Endometrium (tissue), 2 donors: ENCODE measurements around the gene BRICD5.

Source experiments
- FAIRE-seq: peaks from 2 replicates; lab custom pipeline; 2012; peaks lifted over from hg19 to GRCh38; lab: Jason Lieb, UNC
- donor health status: control.
- donor health status: control.

BRICD5 gene

GRCh38 chr16:2199095-2199494, 11.6 kb downstream of the BRICD5 start:
- no peak for FAIRE-seq

DNA sequence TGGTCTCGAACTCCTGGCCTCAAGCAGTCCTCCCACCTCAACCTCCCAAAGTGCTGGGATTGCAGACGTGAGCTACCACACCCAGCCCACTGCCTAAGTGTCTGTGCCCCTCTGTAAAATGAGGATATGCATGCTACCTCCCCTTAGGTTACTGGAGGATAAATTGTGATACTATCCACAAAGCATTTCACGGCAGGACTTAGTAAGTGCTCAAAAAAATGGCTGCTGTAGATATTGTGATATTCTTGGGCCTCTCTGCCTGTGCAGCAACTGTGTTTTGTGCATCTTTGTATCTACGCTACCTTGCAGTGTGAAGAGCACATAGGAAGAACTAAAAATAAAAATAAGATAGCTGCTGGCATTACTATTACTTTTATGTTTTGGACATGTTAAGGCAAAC, 12.4 kb downstream of the BRICD5 start:
- no peak for FAIRE-seq

GRCh38 chr16:2197765-2198164, 12.9 kb downstream of the BRICD5 start:
- FAIRE-seq, result no peak

DNA sequence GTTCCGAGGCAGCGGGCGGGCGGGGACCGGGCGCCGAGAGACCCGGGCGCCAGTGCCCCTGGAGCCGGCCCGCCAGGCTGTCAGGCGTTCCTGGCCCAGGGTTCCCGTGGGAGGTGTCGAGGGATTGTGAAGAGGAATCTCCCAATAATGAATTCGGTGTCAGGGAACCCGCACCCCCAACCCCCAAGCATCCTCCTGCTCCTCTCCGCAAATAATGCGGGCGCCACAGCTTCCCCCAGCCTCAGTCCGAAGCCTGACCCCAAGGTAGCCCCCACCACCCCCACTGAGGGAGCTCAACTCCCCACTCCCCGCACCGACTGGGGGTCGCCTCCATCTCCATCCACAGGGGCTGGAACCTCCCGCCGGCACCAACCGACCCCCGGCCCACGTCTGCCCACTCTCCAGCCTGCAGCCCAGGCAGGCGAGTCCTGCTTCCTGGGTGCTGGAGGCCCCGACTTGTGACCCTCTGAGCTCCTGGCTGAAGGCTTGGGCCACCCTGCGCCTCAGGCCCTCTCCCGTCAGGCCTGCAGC, 13.6 kb downstream of the BRICD5 start:
- FAIRE-seq, result no peak

- FAIRE-seq, result no peak
Measured at GRCh38 chr16:2196162-2196980, 14.3 kb downstream of the BRICD5 start, which contains the start of gene CASKIN1. Gene CASKIN1 (minus strand): TSS chr16:2196605. CDS start chr16:2196432, 173 bp downstream.

DNA sequence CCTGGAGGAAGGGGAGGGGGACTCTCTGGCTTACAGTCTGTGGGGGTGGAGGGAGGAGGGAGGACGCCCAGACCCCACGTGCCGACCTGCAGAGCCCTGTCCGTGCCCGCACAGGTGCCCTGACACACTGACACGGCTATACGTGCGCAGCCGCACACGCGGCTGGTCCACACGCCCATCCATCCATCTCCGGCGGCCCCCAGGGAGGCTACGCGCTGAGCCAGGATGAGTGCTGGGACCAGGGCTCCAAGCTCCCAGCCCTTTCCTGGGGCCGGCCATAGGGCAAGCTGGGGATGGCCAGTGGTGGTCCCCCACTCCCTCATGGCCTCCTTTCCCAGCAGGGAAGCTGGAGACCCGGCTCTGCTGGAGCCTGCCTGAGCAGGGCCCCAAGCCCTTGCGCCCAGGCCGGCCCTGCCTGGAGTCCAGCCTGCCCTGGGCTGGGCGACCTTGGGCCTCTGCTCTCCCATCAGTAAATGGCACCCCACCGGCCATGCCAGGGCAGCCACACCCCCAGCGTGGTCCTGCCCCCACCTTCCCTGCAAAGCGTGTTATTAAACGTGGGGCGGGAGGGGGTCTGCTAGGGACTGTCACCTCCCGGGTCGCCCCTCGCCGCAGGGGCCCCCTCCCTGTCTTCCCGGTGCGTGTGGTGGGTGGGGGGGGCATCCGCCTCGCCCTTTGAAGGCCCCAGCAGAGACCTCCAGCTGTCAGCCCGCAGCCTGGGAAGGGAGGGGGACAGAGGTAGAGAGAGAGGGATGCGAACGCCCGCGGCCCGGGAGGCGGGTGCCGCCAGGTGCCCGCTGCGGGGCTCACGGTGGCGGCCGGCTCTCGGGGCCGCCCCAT, 15.1 kb downstream of the BRICD5 start:
- FAIRE-seq, result no peak

DNA sequence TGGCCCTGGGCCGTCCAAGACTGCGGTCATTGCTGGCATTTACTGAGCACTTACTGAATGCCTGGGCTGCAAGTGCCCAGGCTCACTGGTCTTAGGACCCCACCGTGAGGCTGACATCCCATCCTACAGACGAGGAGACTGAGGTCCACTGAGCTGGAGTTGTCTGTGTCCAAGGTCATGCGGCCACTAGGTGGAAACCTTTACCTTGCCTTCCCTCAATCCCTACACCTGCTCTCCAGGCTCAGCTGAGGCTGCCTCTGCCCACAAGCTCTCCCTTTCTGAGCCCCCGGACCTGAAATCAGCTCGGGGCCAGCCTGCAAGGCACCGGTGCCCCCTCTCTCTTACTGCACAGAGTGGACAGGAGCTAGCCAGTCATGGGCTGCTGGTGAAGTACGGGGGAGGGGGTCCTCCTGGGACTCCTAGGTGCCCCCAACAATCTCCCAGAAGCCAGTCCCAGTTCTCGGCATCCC, 15.8 kb downstream of the BRICD5 start:
- no peak for FAIRE-seq

DNA sequence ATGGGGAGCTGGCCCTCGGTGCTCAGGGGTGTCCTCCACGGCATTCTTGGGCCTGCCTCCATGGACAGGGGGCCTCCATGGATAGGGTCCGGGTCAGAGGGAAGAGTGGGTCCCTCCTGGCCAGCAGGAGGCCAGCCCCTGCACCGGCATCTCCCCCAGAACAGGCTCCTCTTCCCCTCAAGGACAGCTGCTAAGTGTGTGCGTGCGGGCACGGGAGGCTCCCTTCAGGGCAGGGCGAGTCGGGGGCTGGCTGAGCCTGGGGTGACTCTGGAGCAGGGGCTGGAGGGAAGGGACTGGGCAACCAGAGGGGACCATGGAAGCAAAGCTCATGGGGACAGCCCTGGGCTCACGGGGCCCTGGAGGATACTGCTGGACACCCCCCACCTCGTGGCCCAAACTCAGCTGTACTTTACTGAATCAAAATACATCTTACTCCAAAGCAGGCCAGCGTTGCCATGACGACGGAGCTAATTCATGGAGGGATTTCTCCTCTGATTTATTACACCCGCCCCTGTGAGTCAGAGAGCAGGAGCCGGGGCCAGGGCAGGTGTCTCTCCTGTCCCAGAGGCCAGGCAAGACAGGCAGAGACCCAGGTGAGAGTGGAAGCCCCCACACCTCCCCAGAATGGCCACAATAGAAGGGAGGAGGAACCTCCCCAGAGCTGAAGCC, 16.4 kb downstream of the BRICD5 start:
- no peak for FAIRE-seq

GRCh38 chr16:2191446-2191706, 19.3 kb downstream of the BRICD5 start:
- FAIRE-seq, result no peak

GRCh38 chr16:2190659-2191445, 19.8 kb downstream of the BRICD5 start:
- no peak for FAIRE-seq

- FAIRE-seq, result no peak
Measured at GRCh38 chr16:2190002-2190658, 20.5 kb downstream of the BRICD5 start.

- FAIRE-seq, result no peak
Measured at GRCh38 chr16:2189252-2189893, 21.3 kb downstream of the BRICD5 start.

- no peak for FAIRE-seq
Measured at GRCh38 chr16:2188395-2188794, 22.3 kb downstream of the BRICD5 start.

DNA sequence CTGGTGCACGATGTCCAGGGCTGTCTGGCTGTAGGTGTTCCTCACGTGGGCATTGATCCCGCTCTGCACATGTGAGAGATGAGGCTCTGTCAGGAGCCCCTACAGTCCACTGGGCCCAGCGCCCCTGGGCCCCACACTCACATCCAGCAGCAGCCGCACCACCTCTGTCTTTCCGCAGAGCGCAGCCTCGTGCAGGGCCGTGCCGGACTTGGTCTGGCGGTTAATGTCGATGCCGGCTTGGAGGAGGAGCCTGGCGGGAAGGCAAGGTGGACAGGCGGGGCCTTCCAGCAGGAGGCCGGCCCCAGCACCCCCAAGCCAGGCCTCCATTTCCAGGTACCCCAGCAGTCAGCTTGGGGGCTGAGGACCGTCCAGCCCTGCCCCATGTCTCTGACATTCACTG, 23.5 kb downstream of the BRICD5 start:
- no peak for FAIRE-seq

- FAIRE-seq, result no peak
Measured at GRCh38 chr16:2186505-2186904, 24.2 kb downstream of the BRICD5 start.

- no peak for FAIRE-seq
Measured at GRCh38 chr16:2186064-2186463, 24.6 kb downstream of the BRICD5 start.

- FAIRE-seq, result no peak
Measured at GRCh38 chr16:2184962-2185361, 25.7 kb downstream of the BRICD5 start.

GRCh38 chr16:2184346-2184745, 26.3 kb downstream of the BRICD5 start:
- no peak for FAIRE-seq

DNA sequence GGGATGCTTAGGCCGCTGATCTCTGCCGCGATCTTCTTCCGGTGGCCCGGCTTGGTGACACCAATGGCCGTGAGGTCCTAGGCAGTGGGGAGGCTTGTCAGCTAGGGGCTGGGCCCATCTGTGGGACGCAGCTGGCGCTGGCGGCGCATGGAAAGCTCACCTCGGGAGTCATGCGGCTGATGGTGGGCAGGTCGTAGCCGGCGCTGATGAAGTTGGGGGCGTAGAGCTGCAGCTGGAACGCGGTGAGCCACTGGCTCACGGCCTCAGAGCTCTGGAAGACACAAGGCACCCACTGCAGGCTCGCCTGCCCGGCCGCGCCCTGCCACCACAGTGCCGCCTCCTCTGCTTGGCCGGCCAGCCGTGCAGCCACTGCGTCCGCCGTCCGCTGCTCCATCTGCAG, 27.0 kb downstream of the BRICD5 start:
- FAIRE-seq, result no peak

DNA sequence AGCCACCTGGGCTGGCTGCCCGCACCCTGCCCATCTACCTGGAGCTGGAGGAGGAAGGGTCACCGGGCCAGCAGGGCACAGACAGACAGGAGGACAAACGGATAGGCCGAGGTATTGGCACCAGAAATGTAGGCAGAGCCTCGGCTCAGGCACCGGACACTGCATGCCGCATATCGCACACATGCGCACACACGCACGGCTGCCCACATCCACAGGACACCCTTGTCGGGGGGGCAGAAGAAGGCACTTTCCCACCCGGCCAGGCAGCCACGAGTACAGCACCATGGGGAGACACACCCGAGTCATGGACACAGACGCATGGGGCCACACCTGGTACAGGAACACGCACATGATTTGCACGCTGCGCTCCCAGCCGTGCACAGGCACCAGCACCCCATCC, 28.7 kb downstream of the BRICD5 start:
- FAIRE-seq, result no peak
